GM12873 (cell line): ENCODE data around the gene DNPEP.

Source experiments
- CTCF ChIP-seq: IDR thresholded peaks from 2 replicates; pipeline ENCODE4 v1.5.1; 2012; ENCODE audit warnings: low read depth, mild to moderate bottlenecking, moderate library complexity, low read length, control low read depth; ENCODE audit not compliant: insufficient read depth; ENCODE audit errors: missing control alignments

Gene DNPEP

GRCh38 chr2:219331560-219332213 lies 56.0 kb downstream of the DNPEP start:
- TF ChIP-seq CTCF, result no peak

- TF ChIP-seq CTCF, result no peak
These were observed 60.0 kb downstream of the DNPEP start for GRCh38 chr2:219327719-219328118.

DNA sequence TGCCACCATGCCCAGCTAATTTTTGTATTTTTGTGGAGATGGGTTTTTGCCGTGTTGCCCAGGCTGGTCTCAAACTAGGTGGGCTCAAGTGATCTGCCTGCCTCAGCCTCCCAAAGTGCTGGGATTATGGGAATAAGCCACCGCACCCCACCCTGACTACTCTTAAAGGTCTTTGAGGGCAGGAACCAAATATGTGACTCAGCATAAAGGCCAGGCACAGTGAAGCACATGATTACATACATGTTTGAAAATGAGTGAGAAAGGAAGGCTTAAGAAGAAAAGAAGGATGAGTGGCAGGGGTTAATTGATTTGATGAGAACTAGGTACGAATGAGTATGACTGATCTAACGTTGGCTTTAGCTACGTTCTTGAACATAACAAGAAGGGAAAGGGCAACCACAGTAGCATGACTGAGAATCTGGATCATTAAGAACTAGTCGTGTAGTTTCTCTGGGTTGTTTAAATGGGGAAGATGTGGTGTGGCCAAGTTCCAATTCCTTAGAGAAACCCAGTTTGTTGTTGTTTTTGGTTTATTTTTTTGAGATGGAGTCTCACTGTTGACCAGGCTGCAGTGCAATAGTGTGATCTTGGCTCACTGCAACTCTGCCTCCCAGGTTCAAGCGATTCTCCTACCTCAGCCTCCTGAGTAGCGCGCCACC lies 61.9 kb downstream of the DNPEP start:
- no peak for TF ChIP-seq CTCF

- TF ChIP-seq CTCF, result no peak
These were observed 62.6 kb downstream of the DNPEP start for GRCh38 chr2:219325136-219325535.

GRCh38 chr2:219323434-219323833 lies 64.3 kb downstream of the DNPEP start:
- TF ChIP-seq CTCF, result no peak
